Lower leg skin (tissue), 3 donors: ENCODE data around the gene MS4A10.

Experiments
- POLR2A ChIP-seq, 2 donors: fragments of 450-650 bp; IDR thresholded peaks; one replicate each; pipeline ENCODE4 v1.6.1; 2016 to 2017; ENCODE audit warnings: antibody characterized with exemption in 2 of 2, mild to moderate bottlenecking in 1 of 2, moderate library complexity in 1 of 2
- TF ChIP-seq, protein P1 (sequence below), 3 donors: fragments of 450-650 bp; IDR thresholded peaks; one replicate each; pipeline ENCODE4 v1.5.1; 2016; ENCODE audit warnings: antibody characterized with exemption in 3 of 3, mild to moderate bottlenecking in 3 of 3, moderate library complexity in 2 of 3

- TF ChIP-seq, protein P1, sequence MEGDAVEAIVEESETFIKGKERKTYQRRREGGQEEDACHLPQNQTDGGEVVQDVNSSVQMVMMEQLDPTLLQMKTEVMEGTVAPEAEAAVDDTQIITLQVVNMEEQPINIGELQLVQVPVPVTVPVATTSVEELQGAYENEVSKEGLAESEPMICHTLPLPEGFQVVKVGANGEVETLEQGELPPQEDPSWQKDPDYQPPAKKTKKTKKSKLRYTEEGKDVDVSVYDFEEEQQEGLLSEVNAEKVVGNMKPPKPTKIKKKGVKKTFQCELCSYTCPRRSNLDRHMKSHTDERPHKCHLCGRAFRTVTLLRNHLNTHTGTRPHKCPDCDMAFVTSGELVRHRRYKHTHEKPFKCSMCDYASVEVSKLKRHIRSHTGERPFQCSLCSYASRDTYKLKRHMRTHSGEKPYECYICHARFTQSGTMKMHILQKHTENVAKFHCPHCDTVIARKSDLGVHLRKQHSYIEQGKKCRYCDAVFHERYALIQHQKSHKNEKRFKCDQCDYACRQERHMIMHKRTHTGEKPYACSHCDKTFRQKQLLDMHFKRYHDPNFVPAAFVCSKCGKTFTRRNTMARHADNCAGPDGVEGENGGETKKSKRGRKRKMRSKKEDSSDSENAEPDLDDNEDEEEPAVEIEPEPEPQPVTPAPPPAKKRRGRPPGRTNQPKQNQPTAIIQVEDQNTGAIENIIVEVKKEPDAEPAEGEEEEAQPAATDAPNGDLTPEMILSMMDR (IDR thresholded peaks at IDR 0.05) = no peak
- TF ChIP-seq POLR2A (IDR thresholded peaks at IDR 0.05) = no peak
Observed at GRCh38 chr11:60831501-60832079, 46.5 kb downstream of the MS4A10 start.
